HepG2 (cell line): ENCODE results near the gene OAT.

ENCODE experiments used
- FOXP1 ChIP-seq, 2 experiments: fragments of 450-650 bp in 1 of 2; IDR thresholded peaks; 2 replicates each; pipeline ENCODE4 v1.6.1; 2017 to 2018; ENCODE audit warnings: antibody characterized with exemption in 1 of 2
- MEF2D ChIP-seq: sonication (generic); formaldehyde crosslinking; IDR thresholded peaks from 2 replicates; pipeline ENCODE4 v1.5.1; 2020; ENCODE audit warnings: mild to moderate bottlenecking, missing genetic modification reagents
- NFYB ChIP-seq: sonication (generic); formaldehyde crosslinking; IDR thresholded peaks from 2 replicates; pipeline ENCODE4 v1.4.0; 2020; ENCODE audit warnings: missing genetic modification reagents
- POLR2A ChIP-seq, 2 experiments: IDR thresholded peaks; 2 replicates each; pipeline ENCODE4 v1.6.1; 2011; ENCODE audit warnings: low read depth in 2 of 2, low read length in 2 of 2, mild to moderate bottlenecking in 1 of 2, moderate library complexity in 1 of 2; ENCODE audit not compliant: insufficient read depth in 1 of 2
- POLR2AphosphoS5 ChIP-seq: IDR thresholded peaks from 2 replicates; pipeline ENCODE4 v1.6.1; 2012; ENCODE audit warnings: low read depth, low read length
- ZBTB49 ChIP-seq: sonication (generic); formaldehyde crosslinking; IDR thresholded peaks from 2 replicates; pipeline ENCODE4 v1.4.0; 2020; ENCODE audit warnings: missing genetic modification reagents, borderline replicate concordance
- ZEB1 ChIP-seq: IDR thresholded peaks from 2 replicates; pipeline ENCODE4 v1.6.1; 2012; ENCODE audit warnings: mild to moderate bottlenecking, low read depth, inconsistent platforms; ENCODE audit not compliant: insufficient replicate concordance
- ZNF318 ChIP-seq: sonication (generic); formaldehyde crosslinking; IDR thresholded peaks from 2 replicates; pipeline ENCODE4 v1.4.0; 2020; ENCODE audit warnings: mild to moderate bottlenecking, missing genetic modification reagents
- ZSCAN5A ChIP-seq: sonication (generic); formaldehyde crosslinking; IDR thresholded peaks from 2 replicates; pipeline ENCODE4 v1.8.0; 2022; ENCODE audit warnings: mild to moderate bottlenecking, missing genetic modification reagents, borderline replicate concordance

GRCh38 chr10:124348801-124349200 lies 69.9 kb downstream of the OAT start:
- no peak for TF ChIP-seq POLR2AphosphoS5
- TF ChIP-seq MEF2D = no peak
- no peak for TF ChIP-seq NFYB (CRISPR knock-in tag)
- no peak for TF ChIP-seq ZBTB49 (CRISPR knock-in tag)
- no peak for TF ChIP-seq ZSCAN5A (CRISPR knock-in tag)
- TF ChIP-seq POLR2A (IDR thresholded peaks at IDR 0.05; ENCODE audit: insufficient read depth in 1 of 2, low read depth in 2 of 2, low read length in 2 of 2) = no peak
- TF ChIP-seq ZEB1 = no peak
- TF ChIP-seq FOXP1 (IDR thresholded peaks at IDR 0.05) = no peak
- TF ChIP-seq FOXP1 (CRISPR knock-in tag; IDR thresholded peaks at IDR 0.05) = no peak
- TF ChIP-seq ZNF318 (CRISPR knock-in tag) = no peak
